Fibroblast of mammary gland (primary cell): ENCODE measurements around the gene PXDC1.
A peak's percentile ranks its signal among the peaks of the same experiment; 100 is the strongest.

Experiments
- DNase-seq: peaks from one replicate; pipeline ENCODE4 v3.0.0-alpha.2; 2010; ENCODE audit warnings: low read depth
- H3K4me3 ChIP-seq: 2 replicates; pipeline ENCODE4 v1.5.1; 2011; ENCODE audit warnings: low read depth, mild to moderate bottlenecking, low read length, moderate library complexity; ENCODE audit not compliant: control insufficient read depth
- CTCF ChIP-seq: conservative IDR thresholded peaks from 2 replicates; pipeline ENCODE4 v1.5.1; 2011; ENCODE audit warnings: low read depth, low read length, inconsistent platforms; ENCODE audit not compliant: control insufficient read depth, insufficient read depth

The PXDC1 gene, protein sequence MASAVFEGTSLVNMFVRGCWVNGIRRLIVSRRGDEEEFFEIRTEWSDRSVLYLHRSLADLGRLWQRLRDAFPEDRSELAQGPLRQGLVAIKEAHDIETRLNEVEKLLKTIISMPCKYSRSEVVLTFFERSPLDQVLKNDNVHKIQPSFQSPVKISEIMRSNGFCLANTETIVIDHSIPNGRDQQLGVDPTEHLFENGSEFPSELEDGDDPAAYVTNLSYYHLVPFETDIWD

DNA sequence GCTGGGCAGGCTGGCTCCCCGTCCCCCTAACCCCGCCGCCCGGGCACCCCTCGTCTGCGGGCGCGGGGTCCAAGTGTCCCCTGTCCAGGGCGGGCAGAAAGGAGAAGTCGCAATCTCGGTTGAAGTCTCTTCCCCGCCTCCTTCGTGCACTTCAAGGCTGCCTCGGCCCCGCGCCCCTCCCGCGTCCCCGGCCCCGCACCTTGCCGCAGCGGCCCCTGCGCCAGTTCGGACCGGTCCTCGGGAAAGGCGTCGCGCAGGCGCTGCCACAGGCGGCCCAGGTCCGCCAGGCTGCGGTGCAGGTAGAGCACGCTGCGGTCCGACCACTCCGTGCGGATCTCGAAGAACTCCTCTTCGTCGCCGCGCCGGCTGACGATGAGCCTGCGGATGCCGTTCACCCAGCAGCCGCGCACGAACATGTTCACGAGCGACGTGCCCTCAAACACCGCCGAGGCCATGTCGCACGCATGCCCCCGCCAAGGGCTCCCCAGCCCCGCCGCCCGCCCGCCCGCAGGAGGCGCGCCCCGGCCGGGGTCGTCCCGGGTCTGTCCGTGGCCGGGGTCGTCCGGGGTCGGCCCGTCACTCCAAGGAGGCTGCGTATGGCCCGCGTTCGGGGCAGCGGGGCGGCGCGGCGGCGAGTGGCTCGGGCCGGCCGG, at the start of gene PXDC1:
TSS of gene PXDC1 (minus strand) at position 637 of the 653 bp plus-strand sequence. CDS start at position 455, 182 bp downstream.
- DNase-seq = no peak
- H3K4me3 ChIP-seq = peak within 1 kb of the TSS; percentile 69
- no peak for TF ChIP-seq CTCF

- no peak for TF ChIP-seq CTCF
- no peak for DNase-seq
- H3K4me3 ChIP-seq = no peak overlapping the region
Measured at GRCh38 chr6:3800850-3801591, 49.5 kb upstream of the PXDC1 start.

DNA sequence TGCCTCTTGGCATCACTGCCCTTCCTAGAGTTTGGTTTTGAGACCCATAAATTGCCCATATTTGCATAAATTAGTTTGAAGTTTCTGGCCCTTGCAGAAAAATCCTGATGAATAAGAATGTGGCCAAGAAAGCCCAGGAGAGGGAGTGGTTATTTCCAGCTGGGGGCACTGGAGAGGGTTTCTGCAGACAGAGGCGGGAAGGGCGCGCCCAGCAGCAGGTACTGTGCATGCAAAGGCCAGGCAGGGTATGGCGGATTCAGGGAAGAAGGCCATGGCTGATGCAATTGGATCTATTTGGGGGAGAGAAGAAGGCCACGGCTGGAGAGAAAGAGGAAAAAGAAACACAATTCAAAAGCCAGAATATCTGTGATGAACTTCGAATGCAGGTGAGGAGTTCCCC, 48.2 kb upstream of the PXDC1 start:
- H3K4me3 ChIP-seq = no peak overlapping the region
- DNase-seq = no peak
- TF ChIP-seq CTCF = no peak

DNA sequence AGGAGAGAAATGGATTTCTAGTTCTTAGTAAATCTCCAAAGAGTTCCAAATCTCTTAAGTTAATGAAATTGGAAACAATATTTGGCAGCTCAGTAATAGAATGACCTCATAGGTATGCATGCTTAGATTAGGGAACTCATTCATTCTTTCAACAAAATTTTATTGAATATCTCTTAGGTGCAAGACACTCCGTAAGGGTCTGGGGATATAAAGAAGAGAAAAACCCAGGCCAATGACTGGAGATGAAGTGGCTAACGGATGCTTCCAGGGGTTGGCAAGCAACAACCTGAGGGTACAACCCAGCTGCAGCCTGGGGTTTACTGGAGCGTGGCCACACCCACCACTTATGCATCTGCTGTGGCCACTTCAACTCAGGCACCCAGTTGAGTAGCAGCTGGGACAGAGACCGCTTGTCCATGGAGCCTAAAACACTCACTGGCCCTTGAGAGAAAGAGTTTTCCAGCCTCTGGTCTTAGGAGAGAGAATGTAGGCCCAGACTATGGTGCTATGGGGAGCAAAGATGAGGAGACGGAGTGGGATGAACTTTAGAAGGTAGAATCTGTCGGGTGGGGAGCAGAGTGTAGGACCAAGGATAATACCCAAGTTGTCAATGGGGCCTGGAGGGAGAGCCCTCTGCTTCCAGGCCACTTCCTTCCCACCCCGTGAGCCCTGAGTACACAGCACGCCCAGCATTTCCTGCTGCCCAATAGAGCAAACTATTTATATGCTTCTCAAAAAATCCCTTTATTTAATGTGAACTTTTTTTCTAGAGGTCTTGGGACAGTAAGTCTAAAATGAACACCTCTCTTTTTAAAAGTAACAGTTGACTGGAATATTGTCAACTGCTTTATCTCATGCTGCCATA, 46.8 kb upstream of the PXDC1 start:
- no peak for TF ChIP-seq CTCF
- no peak overlapping the region for H3K4me3 ChIP-seq
- no peak for DNase-seq

DNA sequence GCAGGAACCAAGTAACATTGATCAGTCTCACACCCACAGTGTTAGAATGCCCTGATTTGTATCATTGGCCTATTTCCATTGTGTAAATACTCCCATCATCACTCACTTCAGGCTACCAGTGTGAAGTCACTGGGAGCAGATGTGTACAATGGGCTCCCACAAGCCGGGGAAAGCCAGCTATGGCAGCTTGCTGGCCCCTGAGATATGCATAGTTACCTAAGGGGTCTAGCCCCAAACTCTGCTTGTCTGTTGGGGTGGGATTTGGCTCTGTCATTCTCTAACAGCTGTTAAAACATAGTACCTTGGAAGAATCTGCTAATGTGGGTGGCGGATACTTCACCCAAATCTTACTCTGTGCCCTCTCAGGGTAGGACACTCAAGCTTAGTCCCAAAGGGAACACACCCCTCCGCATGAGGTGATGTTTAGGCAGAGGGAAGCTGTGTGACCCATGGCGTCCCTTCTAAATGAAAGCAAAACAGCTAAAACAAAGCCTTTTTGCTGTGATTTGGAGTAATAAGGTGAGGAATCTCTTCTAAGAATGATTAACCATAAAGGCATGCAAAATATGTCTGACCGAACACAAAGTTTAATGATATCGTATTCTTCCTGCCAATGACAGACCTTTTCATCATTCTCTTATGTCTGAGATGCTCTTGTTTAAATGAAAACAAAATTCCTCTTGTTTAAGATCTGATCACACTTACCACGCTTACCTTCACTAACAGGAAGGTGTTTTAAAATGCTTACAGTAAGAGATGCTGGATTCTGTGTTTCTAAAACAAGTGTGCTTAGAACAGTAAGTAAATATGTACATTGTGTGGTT, 45.9 kb upstream of the PXDC1 start:
- DNase-seq = peak; percentile 39
- H3K4me3 ChIP-seq = no peak overlapping the region
- TF ChIP-seq CTCF = no peak

DNA sequence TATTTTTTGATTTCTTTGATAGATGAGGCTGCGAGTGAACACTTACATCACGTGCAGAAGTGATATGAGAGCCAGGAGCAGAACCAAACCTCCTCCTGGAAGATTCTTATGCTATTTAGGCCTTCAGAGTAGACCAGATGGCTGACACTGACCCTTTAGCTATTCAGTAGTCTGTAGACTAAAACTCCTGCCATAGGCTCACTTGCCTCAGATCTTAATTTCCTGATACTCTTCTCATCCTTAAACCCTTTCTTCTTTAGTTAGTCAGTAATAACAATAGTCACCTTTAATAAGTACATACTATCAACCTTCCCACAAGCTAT, 45.2 kb upstream of the PXDC1 start:
- no peak for TF ChIP-seq CTCF
- no peak overlapping the region for H3K4me3 ChIP-seq
- no peak for DNase-seq
